ENCODE measurements around the gene EEF1AKMT1.

Gene EEF1AKMT1

GRCh38 chr13:20721058-20721453, 52.7 kb downstream of the EEF1AKMT1 start:
- Histone ChIP-seq H3K36me3 (replicated peaks) (no peaks in the 10 kb centered on the region), H3K4me3 (ENCODE audit: low read depth, low read length) (peak overlapping the region; percentile 45), H3K27me3 (replicated peaks) (no peaks in the 10 kb centered on the region), H3K27ac (no peak overlapping the region)
- TF ChIP-seq CTCF (IDR thresholded peaks at IDR 0.05; ENCODE audit: low read depth, low read length, missing control alignments): no peak
- DNase-seq: no peak
- in situ Hi-C loops (cut with HindIII; ENCODE audit: low pct_ligation_motif_present, low sequenced_read_pairs): no loop called here

- no peak for TF ChIP-seq CTCF (IDR thresholded peaks at IDR 0.05; ENCODE audit: low read depth, low read length, missing control alignments)
- Histone ChIP-seq H3K27ac (no peak overlapping the region), H3K36me3 (replicated peaks) (no peaks in the 10 kb centered on the region), H3K27me3 (replicated peaks) (no peaks in the 10 kb centered on the region), H3K4me3 (ENCODE audit: low read depth, low read length) (no peak overlapping the region)
- DNase-seq: no peak
- in situ Hi-C loops (cut with HindIII; ENCODE audit: low pct_ligation_motif_present, low sequenced_read_pairs): no loop called here
Observed at GRCh38 chr13:20720499-20720898, 53.3 kb downstream of the EEF1AKMT1 start.

- Histone ChIP-seq H3K27me3 (replicated peaks) (no peaks in the 10 kb centered on the region), H3K36me3 (replicated peaks) (no peaks in the 10 kb centered on the region), H3K27ac (no peak overlapping the region), H3K4me3 (ENCODE audit: low read depth, low read length) (no peak overlapping the region)
- TF ChIP-seq CTCF (IDR thresholded peaks at IDR 0.05; ENCODE audit: low read depth, low read length, missing control alignments): no peak
- no peak for DNase-seq
- in situ Hi-C loops (cut with HindIII; ENCODE audit: low pct_ligation_motif_present, low sequenced_read_pairs): no loop called here
Observed at GRCh38 chr13:20719783-20720182, 54.0 kb downstream of the EEF1AKMT1 start.

GRCh38 chr13:20718958-20719566, 54.7 kb downstream of the EEF1AKMT1 start:
- H3K27me3 ChIP-seq (replicated peaks): no peaks in the 10 kb centered on the region
- in situ Hi-C loops (cut with HindIII; ENCODE audit: low pct_ligation_motif_present, low sequenced_read_pairs): no loop called here
- no peaks in the 10 kb centered on the region for H3K36me3 ChIP-seq (replicated peaks)
- no peak overlapping the region for H3K4me3 ChIP-seq (ENCODE audit: low read depth, low read length)
- no peak for TF ChIP-seq CTCF (IDR thresholded peaks at IDR 0.05; ENCODE audit: low read depth, low read length, missing control alignments)
- DNase-seq: no peak
- no peak overlapping the region for H3K27ac ChIP-seq

GRCh38 chr13:20717581-20718542, 55.9 kb downstream of the EEF1AKMT1 start:
- DNase-seq: no peak
- TF ChIP-seq CTCF (IDR thresholded peaks at IDR 0.05; ENCODE audit: low read depth, low read length, missing control alignments): no peak
- in situ Hi-C loops (cut with HindIII; ENCODE audit: low pct_ligation_motif_present, low sequenced_read_pairs): no loop called here
- H3K27ac ChIP-seq: no peak overlapping the region
- H3K36me3 ChIP-seq (replicated peaks): no peaks in the 10 kb centered on the region
- no peaks in the 10 kb centered on the region for H3K27me3 ChIP-seq (replicated peaks)
- H3K4me3 ChIP-seq (ENCODE audit: low read depth, low read length): no peak overlapping the region
